Karpas-422 (cell line): ENCODE results near the gene DAB2IP. TPM values are rescaled to one million over a fixed set of nuclear protein-coding genes. Genes with fewer than 3 reads are reported as not detected.

Experiments
- DNase-seq: peaks from one replicate; pipeline ENCODE4 v3.0.0-alpha.2; 2015
- H2AFZ ChIP-seq: fragments of 200-600 bp; sonication (generic); 2 replicates; pipeline ENCODE4 v1.6.1; 2014; ENCODE audit warnings: antibody characterized with exemption, low read length, mixed read lengths
- H3K27ac ChIP-seq: fragments of 200-600 bp; sonication (generic); 2 replicates; pipeline ENCODE4 v1.5.1; 2014; ENCODE audit warnings: mild to moderate bottlenecking, low read length, moderate library complexity
- H3K27me3 ChIP-seq: fragments of 200-600 bp; sonication (generic); 2 replicates; pipeline ENCODE4 v1.6.1; 2014; ENCODE audit warnings: low read length, mixed read lengths
- H3K36me3 ChIP-seq: fragments of 200-600 bp; sonication (generic); 2 replicates; pipeline ENCODE4 v1.6.1; 2014; ENCODE audit warnings: low read length, mixed read lengths; ENCODE audit not compliant: insufficient read depth
- H3K4me1 ChIP-seq: fragments of 200-600 bp; sonication (generic); 2 replicates; pipeline ENCODE4 v1.6.1; 2014; ENCODE audit warnings: mild to moderate bottlenecking, low read length, mixed read lengths
- H3K4me2 ChIP-seq: fragments of 200-600 bp; sonication (generic); 2 replicates; pipeline ENCODE4 v1.6.1; 2014; ENCODE audit warnings: low read length, low read depth, mild to moderate bottlenecking; ENCODE audit not compliant: poor library complexity, severe bottlenecking
- H3K4me3 ChIP-seq: fragments of 200-600 bp; sonication (generic); 2 replicates; pipeline ENCODE4 v1.5.1; 2014; ENCODE audit warnings: mild to moderate bottlenecking, antibody characterized with exemption, low read length, mixed read lengths
- H3K79me2 ChIP-seq: fragments of 200-600 bp; sonication (generic); 2 replicates; pipeline ENCODE4 v1.6.1; 2014; ENCODE audit warnings: mild to moderate bottlenecking, low read length, mixed read lengths
- H3K9ac ChIP-seq: fragments of 200-600 bp; sonication (generic); 2 replicates; pipeline ENCODE4 v1.6.0; 2014; ENCODE audit warnings: low read length
- H3K9me2 ChIP-seq: fragments of 200-600 bp; sonication (generic), shearing (Covaris generic); replicated peaks from 2 replicates; pipeline ENCODE4 v1.6.0; 2014; ENCODE audit warnings: mild to moderate bottlenecking, low read length, moderate library complexity; ENCODE audit not compliant: insufficient read depth
- H3K9me3 ChIP-seq: fragments of 300-700, 200-600 bp; sonication (generic); 2 replicates; pipeline ENCODE4 v1.6.1; 2014; ENCODE audit warnings: low read length, mixed read lengths
- H4K20me1 ChIP-seq: fragments of 200-600 bp; sonication (generic); 2 replicates; pipeline ENCODE4 v1.6.1; 2014; ENCODE audit warnings: mild to moderate bottlenecking, antibody characterized with exemption, low read length, low read depth; ENCODE audit not compliant: insufficient read depth
- total RNA-seq: library from RNA; depleted of rRNA; stranded (reverse); fragments of >200 nt; shearing (Covaris generic); gene quantifications from 2 replicates; pipeline ENCODE4 v1.2.3, GENCODE V29; 2014; ENCODE audit warnings: low replicate concordance

Gene DAB2IP
- total RNA-seq, 1 experiment from 2014 or later = 1.3 TPM

- Histone ChIP-seq H3K9me3 (no peaks in the 10 kb centered on the region), H3K79me2 (no peaks in the 10 kb centered on the region), H3K4me2 (no peak overlapping the region), H3K9ac (no peak overlapping the region), H4K20me1 (no peaks in the 10 kb centered on the region; the same call in 1 of the 2 replicates), H3K36me3 (no peaks in the 10 kb centered on the region), H3K4me3 (no peak overlapping the region), H3K27ac (no peak overlapping the region), H2AFZ (no peak overlapping the region), H3K4me1 (no peaks in the 10 kb centered on the region), H3K9me2 (no peaks in the 10 kb centered on the region), H3K27me3 (no peaks in the 10 kb centered on the region)
- peak; percentile 76 for DNase-seq
Measured at GRCh38 chr9:121684381-121685145, 33.1 kb downstream of the DAB2IP start.

DNA sequence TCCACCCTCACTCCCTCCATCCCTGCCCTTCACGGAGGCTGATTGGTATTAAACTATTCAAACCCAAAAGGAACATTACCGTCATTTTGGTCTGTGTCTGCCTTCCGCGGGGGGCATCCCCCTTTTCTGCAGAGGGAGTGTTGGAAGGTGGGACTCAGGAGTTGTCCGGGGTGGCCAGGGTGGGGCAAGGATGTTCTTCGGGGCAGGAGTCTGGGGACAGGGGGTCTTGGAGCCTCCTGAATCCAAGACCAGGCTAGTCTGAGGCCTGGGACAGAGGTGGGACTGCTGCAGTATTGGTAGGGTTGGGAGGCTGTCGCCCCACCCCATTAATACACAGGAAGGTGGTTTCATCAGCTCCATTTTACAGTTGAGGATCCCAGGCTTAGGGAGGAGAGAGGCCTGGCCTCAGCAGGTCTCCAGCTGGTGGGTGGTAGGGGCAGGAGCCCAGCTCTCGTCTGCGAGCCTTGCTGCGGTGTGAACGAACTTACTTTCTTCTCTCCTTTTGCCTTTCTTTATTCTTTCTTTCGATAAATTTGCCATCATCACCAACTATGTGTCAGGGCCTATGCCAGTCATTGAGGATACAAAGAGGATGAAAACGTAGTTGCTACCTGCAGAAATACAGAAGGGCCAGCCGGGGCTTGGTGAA is 33.8 kb downstream of the DAB2IP start:
- Histone ChIP-seq H3K9ac (no peak overlapping the region), H3K9me2 (no peaks in the 10 kb centered on the region), H3K79me2 (no peaks in the 10 kb centered on the region), H3K4me3 (no peak overlapping the region), H3K9me3 (no peaks in the 10 kb centered on the region), H3K36me3 (no peaks in the 10 kb centered on the region), H3K4me2 (no peak overlapping the region), H2AFZ (no peak overlapping the region), H3K27me3 (no peaks in the 10 kb centered on the region), H4K20me1 (no peaks in the 10 kb centered on the region; the same call in 1 of the 2 replicates), H3K4me1 (no peaks in the 10 kb centered on the region), H3K27ac (no peak overlapping the region)
- DNase-seq = no peak

DNA sequence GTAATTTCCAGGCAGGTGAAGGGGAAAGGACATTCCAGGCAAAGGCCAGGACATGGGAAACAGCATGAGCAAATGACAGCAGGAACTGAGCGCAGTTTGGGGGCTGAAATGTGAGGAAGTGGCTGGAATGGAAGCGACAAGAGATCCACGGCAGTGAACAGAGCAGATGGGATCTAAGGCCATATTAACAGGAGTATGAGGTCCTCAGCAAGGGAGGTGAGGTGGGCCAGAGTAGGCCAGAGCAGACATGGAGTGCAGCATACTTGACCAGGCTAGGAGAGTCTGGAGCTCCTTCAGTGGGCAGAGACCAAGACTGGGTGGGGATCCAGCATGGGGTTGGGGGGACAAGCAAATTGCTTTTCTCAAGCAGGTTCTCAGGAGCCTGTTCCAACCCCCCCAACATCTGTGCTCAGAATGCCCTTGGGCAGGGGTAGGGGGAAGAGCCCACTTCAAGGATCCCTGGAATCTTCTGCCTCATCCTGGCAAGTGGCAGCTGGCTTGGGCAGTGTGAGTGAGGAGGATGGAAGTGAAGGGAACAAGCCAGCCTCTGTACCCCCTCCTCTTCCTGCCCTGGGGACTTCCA is 34.5 kb downstream of the DAB2IP start:
- Histone ChIP-seq H3K4me3 (no peak overlapping the region), H3K27me3 (no peaks in the 10 kb centered on the region), H4K20me1 (no peaks in the 10 kb centered on the region; the same call in 1 of the 2 replicates), H3K9me2 (no peaks in the 10 kb centered on the region), H3K79me2 (no peaks in the 10 kb centered on the region), H3K9ac (no peak overlapping the region), H2AFZ (no peak overlapping the region), H3K4me1 (no peaks in the 10 kb centered on the region), H3K27ac (no peak overlapping the region), H3K36me3 (no peaks in the 10 kb centered on the region), H3K9me3 (no peaks in the 10 kb centered on the region), H3K4me2 (no peak overlapping the region)
- no peak for DNase-seq

DNA sequence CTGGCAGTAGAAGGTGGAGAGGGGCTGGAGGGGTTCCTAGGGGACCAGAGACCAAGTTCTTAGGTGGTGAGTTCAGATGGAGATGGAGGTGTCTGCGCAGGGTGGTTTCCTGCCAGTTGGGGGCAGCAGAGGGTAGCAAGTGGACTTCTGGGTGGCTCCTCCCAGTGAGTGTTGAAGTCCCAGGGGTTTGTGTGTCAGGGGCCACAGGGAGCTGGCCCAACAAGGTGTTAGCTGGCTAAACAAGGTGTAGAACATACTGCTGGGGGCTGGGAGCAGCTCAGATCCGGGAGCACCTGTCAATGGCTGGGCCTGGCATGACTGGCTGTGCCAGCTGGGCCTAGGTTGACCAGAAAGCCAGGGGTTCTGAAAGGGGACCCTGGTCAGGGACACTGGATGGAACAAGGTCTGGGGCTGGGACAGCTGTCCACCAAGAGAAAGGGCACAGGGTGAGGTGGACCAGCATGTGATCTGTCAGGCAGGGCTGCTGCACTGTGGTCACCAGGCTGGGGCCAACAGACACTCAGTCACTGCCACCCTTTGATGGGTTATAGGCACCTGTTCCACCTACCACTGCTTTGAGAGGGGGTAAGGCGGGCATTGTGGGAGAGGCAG is 35.6 kb downstream of the DAB2IP start:
- H3K4me1 ChIP-seq = no peaks in the 10 kb centered on the region
- peak; percentile 92 for DNase-seq
- no peak overlapping the region for H3K27ac ChIP-seq
- no peak overlapping the region for H2AFZ ChIP-seq
- no peaks in the 10 kb centered on the region for H3K36me3 ChIP-seq
- no peak overlapping the region for H3K4me2 ChIP-seq
- H3K27me3 ChIP-seq = no peaks in the 10 kb centered on the region
- no peaks in the 10 kb centered on the region for H3K9me3 ChIP-seq
- H3K4me3 ChIP-seq = no peak overlapping the region
- no peaks in the 10 kb centered on the region for H3K9me2 ChIP-seq
- H3K79me2 ChIP-seq = no peaks in the 10 kb centered on the region
- no peaks in the 10 kb centered on the region; the same call in 1 of the 2 replicates for H4K20me1 ChIP-seq
- H3K9ac ChIP-seq = no peak overlapping the region

DNA sequence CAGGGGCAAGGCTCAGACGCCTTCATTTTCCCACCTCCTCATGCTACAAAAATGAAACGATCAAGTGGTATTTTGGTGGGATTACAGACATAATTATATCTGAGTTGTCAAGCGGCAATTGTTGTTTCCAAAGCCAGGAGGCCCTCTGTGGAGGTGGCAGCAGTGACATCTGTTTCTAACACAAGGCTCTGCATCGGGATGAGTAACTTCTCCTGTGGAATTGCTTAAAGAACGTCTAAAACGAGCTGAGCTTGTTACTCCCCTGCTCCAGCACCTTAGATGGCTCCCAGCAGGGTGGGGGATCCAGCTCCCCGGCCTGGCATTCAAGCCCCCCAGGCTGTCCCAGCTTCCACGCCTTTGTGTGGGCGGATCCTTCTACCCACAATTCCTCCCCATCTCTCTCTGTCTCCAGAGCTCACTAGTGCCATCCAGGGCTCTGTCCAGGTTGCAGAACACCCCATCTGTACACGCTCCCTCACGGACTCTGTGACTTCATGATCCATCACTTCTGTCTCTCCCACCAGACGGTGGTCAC is 36.8 kb downstream of the DAB2IP start:
- DNase-seq = no peak
- Histone ChIP-seq H3K9ac (no peak overlapping the region), H3K9me2 (no peaks in the 10 kb centered on the region), H3K27me3 (no peaks in the 10 kb centered on the region), H3K4me2 (no peak overlapping the region), H3K4me3 (no peak overlapping the region), H3K27ac (no peak overlapping the region), H2AFZ (no peak overlapping the region), H3K36me3 (no peaks in the 10 kb centered on the region), H4K20me1 (no peaks in the 10 kb centered on the region; the same call in 1 of the 2 replicates), H3K9me3 (no peaks in the 10 kb centered on the region), H3K4me1 (no peaks in the 10 kb centered on the region), H3K79me2 (no peaks in the 10 kb centered on the region)

DNA sequence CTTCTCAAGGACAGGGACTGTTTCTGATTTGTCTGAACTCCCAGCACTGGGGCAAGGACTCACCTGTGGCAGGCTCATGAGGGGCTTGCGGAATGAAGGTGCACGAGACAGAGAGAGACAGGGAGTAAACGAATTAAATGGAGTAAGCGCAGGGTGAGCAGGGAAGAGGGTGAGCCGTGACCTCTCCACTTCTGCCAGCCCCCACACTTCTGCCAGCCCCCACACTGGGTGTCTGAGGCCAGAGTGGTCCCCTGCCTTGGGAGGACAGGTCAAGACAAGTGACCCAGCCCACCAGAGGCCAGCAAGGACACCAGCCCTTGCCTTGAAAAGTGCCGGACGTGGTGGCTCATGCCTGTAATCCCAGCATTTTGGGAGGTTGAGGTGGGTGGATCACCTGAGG is 37.2 kb downstream of the DAB2IP start:
- H3K4me3 ChIP-seq = no peak overlapping the region
- no peaks in the 10 kb centered on the region for H3K9me3 ChIP-seq
- no peaks in the 10 kb centered on the region for H3K36me3 ChIP-seq
- no peaks in the 10 kb centered on the region for H3K9me2 ChIP-seq
- H2AFZ ChIP-seq = no peak overlapping the region
- H3K27ac ChIP-seq = no peak overlapping the region
- no peak overlapping the region for H3K9ac ChIP-seq
- no peak for DNase-seq
- H4K20me1 ChIP-seq = no peaks in the 10 kb centered on the region; the same call in 1 of the 2 replicates
- H3K4me2 ChIP-seq = no peak overlapping the region
- no peaks in the 10 kb centered on the region for H3K27me3 ChIP-seq
- H3K4me1 ChIP-seq = no peaks in the 10 kb centered on the region
- H3K79me2 ChIP-seq = no peaks in the 10 kb centered on the region

DNA sequence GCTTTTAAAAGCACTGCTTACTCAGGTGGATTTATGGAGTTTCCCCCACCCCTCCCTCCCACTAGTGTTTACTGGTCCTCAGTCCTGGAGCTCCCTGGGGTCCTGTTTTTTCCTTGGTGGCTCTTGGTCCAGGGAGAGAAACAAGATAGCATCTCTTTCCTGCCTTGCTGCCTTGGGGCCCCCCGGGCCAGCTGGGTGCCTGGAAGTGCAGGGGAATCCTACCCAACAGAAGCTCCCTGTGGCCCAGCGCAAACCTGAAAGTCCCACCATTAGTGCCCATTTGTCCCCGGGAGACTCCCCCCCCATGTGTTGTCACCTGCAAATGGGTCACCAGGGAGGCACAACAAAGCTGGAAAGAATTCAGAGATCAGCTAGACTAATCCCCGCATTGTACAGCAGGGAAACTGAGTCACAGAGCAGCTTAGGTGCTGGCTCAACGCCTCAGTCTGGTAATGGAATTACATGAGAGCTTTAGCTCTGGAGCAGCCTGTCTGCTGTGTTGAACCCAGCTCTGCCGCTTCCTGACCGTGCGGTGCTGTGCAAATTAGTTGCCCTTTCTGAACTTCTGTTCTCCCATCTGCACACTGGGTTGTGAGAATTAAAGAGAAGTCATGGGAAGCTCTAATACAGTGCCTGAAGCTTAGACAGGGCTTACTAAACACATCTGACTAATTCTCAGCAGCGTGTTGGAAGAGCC is 38.2 kb downstream of the DAB2IP start:
- H3K27me3 ChIP-seq = no peaks in the 10 kb centered on the region
- no peaks in the 10 kb centered on the region; the same call in 1 of the 2 replicates for H4K20me1 ChIP-seq
- no peak for DNase-seq
- no peak overlapping the region for H3K27ac ChIP-seq
- no peaks in the 10 kb centered on the region for H3K79me2 ChIP-seq
- no peaks in the 10 kb centered on the region for H3K4me1 ChIP-seq
- H3K9me2 ChIP-seq = no peaks in the 10 kb centered on the region
- H3K36me3 ChIP-seq = no peaks in the 10 kb centered on the region
- no peak overlapping the region for H2AFZ ChIP-seq
- no peaks in the 10 kb centered on the region for H3K9me3 ChIP-seq
- H3K4me2 ChIP-seq = no peak overlapping the region
- H3K9ac ChIP-seq = no peak overlapping the region
- no peak overlapping the region for H3K4me3 ChIP-seq
